Measurements from ENCODE around the gene SAFB2.

DNA sequence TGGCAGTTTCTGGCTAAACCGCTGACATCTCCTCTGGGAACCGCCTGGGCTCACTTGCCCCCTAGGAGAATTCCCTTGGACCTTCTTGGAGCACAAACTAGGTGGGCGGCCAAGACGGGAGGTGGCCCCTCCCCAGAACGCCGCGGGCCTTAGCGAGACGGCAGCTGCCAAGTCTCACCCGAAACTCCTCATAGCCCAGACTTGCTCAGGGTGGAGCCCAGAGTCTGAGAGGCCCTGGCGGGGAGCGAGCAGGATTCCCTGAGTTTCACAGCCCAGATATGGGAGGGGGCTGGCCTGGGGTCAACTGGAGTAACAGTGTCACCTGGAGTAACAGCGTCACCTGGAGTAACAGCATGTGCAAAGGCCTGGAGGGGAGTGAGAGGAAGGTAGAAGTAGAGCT is 64.9 kb downstream of the SAFB2 start:
- TF ChIP-seq, protein P1, sequence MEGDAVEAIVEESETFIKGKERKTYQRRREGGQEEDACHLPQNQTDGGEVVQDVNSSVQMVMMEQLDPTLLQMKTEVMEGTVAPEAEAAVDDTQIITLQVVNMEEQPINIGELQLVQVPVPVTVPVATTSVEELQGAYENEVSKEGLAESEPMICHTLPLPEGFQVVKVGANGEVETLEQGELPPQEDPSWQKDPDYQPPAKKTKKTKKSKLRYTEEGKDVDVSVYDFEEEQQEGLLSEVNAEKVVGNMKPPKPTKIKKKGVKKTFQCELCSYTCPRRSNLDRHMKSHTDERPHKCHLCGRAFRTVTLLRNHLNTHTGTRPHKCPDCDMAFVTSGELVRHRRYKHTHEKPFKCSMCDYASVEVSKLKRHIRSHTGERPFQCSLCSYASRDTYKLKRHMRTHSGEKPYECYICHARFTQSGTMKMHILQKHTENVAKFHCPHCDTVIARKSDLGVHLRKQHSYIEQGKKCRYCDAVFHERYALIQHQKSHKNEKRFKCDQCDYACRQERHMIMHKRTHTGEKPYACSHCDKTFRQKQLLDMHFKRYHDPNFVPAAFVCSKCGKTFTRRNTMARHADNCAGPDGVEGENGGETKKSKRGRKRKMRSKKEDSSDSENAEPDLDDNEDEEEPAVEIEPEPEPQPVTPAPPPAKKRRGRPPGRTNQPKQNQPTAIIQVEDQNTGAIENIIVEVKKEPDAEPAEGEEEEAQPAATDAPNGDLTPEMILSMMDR (IDR thresholded peaks at IDR 0.05; ENCODE audit: extremely low read depth in 1 of 2, insufficient read depth in 1 of 2, low read depth in 1 of 2, low read length in 2 of 2): no peak
- TF ChIP-seq GATA2 (IDR thresholded peaks at IDR 0.05; ENCODE audit: insufficient read depth, insufficient read length, low read depth, low read length): no peak
- no peak for TF ChIP-seq EZH2 (IDR thresholded peaks at IDR 0.05; ENCODE audit: borderline replicate concordance, low read depth, low read length, severe bottlenecking)

Measured in endothelial cell of umbilical vein (primary cell).